ENCODE results near the gene MAP3K5. TPM values are rescaled to one million over a fixed set of nuclear protein-coding genes. Genes with fewer than 3 reads are reported as not detected.

The MAP3K5 gene
- total and polyA plus RNA-seq, 2 of the 8 experiments (the other 6 are each of a cell fraction or from before 2014, with no cell fraction given): 0.63 to 2.6 TPM

GRCh38 chr6:136728976-136729515, 63.2 kb downstream of the MAP3K5 start (continued):
- TF ChIP-seq, protein P1, sequence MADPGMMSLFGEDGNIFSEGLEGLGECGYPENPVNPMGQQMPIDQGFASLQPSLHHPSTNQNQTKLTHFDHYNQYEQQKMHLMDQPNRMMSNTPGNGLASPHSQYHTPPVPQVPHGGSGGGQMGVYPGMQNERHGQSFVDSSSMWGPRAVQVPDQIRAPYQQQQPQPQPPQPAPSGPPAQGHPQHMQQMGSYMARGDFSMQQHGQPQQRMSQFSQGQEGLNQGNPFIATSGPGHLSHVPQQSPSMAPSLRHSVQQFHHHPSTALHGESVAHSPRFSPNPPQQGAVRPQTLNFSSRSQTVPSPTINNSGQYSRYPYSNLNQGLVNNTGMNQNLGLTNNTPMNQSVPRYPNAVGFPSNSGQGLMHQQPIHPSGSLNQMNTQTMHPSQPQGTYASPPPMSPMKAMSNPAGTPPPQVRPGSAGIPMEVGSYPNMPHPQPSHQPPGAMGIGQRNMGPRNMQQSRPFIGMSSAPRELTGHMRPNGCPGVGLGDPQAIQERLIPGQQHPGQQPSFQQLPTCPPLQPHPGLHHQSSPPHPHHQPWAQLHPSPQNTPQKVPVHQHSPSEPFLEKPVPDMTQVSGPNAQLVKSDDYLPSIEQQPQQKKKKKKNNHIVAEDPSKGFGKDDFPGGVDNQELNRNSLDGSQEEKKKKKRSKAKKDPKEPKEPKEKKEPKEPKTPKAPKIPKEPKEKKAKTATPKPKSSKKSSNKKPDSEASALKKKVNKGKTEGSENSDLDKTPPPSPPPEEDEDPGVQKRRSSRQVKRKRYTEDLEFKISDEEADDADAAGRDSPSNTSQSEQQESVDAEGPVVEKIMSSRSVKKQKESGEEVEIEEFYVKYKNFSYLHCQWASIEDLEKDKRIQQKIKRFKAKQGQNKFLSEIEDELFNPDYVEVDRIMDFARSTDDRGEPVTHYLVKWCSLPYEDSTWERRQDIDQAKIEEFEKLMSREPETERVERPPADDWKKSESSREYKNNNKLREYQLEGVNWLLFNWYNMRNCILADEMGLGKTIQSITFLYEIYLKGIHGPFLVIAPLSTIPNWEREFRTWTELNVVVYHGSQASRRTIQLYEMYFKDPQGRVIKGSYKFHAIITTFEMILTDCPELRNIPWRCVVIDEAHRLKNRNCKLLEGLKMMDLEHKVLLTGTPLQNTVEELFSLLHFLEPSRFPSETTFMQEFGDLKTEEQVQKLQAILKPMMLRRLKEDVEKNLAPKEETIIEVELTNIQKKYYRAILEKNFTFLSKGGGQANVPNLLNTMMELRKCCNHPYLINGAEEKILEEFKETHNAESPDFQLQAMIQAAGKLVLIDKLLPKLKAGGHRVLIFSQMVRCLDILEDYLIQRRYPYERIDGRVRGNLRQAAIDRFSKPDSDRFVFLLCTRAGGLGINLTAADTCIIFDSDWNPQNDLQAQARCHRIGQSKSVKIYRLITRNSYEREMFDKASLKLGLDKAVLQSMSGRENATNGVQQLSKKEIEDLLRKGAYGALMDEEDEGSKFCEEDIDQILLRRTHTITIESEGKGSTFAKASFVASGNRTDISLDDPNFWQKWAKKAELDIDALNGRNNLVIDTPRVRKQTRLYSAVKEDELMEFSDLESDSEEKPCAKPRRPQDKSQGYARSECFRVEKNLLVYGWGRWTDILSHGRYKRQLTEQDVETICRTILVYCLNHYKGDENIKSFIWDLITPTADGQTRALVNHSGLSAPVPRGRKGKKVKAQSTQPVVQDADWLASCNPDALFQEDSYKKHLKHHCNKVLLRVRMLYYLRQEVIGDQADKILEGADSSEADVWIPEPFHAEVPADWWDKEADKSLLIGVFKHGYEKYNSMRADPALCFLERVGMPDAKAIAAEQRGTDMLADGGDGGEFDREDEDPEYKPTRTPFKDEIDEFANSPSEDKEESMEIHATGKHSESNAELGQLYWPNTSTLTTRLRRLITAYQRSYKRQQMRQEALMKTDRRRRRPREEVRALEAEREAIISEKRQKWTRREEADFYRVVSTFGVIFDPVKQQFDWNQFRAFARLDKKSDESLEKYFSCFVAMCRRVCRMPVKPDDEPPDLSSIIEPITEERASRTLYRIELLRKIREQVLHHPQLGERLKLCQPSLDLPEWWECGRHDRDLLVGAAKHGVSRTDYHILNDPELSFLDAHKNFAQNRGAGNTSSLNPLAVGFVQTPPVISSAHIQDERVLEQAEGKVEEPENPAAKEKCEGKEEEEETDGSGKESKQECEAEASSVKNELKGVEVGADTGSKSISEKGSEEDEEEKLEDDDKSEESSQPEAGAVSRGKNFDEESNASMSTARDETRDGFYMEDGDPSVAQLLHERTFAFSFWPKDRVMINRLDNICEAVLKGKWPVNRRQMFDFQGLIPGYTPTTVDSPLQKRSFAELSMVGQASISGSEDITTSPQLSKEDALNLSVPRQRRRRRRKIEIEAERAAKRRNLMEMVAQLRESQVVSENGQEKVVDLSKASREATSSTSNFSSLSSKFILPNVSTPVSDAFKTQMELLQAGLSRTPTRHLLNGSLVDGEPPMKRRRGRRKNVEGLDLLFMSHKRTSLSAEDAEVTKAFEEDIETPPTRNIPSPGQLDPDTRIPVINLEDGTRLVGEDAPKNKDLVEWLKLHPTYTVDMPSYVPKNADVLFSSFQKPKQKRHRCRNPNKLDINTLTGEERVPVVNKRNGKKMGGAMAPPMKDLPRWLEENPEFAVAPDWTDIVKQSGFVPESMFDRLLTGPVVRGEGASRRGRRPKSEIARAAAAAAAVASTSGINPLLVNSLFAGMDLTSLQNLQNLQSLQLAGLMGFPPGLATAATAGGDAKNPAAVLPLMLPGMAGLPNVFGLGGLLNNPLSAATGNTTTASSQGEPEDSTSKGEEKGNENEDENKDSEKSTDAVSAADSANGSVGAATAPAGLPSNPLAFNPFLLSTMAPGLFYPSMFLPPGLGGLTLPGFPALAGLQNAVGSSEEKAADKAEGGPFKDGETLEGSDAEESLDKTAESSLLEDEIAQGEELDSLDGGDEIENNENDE (IDR thresholded peaks at IDR 0.05; ENCODE audit: insufficient replicate concordance, low read length): no peak
- TF ChIP-seq, protein P2, sequence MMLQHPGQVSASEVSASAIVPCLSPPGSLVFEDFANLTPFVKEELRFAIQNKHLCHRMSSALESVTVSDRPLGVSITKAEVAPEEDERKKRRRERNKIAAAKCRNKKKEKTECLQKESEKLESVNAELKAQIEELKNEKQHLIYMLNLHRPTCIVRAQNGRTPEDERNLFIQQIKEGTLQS (IDR thresholded peaks at IDR 0.05; ENCODE audit: insufficient read depth, low read depth, low read length): no peak
- TF ChIP-seq NANOG (IDR thresholded peaks at IDR 0.05; ENCODE audit: insufficient read depth, low read depth, low read length, poor library complexity, severe bottlenecking): no peak

Measured in H1 (cell line).